Fibroblast of mammary gland (primary cell): ENCODE data around the gene SETD3.

Source experiments
- DNase-seq: peaks from one replicate; pipeline ENCODE4 v3.0.0-alpha.2; 2010; ENCODE audit warnings: low read depth
- H3K4me3 ChIP-seq: 2 replicates; pipeline ENCODE4 v1.5.1; 2011; ENCODE audit warnings: low read depth, mild to moderate bottlenecking, low read length, moderate library complexity; ENCODE audit not compliant: control insufficient read depth
- TF ChIP-seq, protein P1 (sequence below): conservative IDR thresholded peaks from 2 replicates; pipeline ENCODE4 v1.5.1; 2011; ENCODE audit warnings: low read depth, low read length, inconsistent platforms; ENCODE audit not compliant: control insufficient read depth, insufficient read depth

The SETD3 gene

GRCh38 chr14:99512110-99512449, 31.4 kb upstream of the SETD3 start:
- no peak for DNase-seq
- TF ChIP-seq, protein P1, sequence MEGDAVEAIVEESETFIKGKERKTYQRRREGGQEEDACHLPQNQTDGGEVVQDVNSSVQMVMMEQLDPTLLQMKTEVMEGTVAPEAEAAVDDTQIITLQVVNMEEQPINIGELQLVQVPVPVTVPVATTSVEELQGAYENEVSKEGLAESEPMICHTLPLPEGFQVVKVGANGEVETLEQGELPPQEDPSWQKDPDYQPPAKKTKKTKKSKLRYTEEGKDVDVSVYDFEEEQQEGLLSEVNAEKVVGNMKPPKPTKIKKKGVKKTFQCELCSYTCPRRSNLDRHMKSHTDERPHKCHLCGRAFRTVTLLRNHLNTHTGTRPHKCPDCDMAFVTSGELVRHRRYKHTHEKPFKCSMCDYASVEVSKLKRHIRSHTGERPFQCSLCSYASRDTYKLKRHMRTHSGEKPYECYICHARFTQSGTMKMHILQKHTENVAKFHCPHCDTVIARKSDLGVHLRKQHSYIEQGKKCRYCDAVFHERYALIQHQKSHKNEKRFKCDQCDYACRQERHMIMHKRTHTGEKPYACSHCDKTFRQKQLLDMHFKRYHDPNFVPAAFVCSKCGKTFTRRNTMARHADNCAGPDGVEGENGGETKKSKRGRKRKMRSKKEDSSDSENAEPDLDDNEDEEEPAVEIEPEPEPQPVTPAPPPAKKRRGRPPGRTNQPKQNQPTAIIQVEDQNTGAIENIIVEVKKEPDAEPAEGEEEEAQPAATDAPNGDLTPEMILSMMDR: no peak
- no peak overlapping the region for H3K4me3 ChIP-seq

GRCh38 chr14:99511421-99512109, 30.9 kb upstream of the SETD3 start:
- DNase-seq: peak; percentile 9
- TF ChIP-seq, protein P1: no peak
- no peak overlapping the region for H3K4me3 ChIP-seq

- TF ChIP-seq, protein P1: no peak
- no peak overlapping the region for H3K4me3 ChIP-seq
- DNase-seq: no peak
These were observed 30.0 kb upstream of the SETD3 start for GRCh38 chr14:99510556-99511139.

DNA sequence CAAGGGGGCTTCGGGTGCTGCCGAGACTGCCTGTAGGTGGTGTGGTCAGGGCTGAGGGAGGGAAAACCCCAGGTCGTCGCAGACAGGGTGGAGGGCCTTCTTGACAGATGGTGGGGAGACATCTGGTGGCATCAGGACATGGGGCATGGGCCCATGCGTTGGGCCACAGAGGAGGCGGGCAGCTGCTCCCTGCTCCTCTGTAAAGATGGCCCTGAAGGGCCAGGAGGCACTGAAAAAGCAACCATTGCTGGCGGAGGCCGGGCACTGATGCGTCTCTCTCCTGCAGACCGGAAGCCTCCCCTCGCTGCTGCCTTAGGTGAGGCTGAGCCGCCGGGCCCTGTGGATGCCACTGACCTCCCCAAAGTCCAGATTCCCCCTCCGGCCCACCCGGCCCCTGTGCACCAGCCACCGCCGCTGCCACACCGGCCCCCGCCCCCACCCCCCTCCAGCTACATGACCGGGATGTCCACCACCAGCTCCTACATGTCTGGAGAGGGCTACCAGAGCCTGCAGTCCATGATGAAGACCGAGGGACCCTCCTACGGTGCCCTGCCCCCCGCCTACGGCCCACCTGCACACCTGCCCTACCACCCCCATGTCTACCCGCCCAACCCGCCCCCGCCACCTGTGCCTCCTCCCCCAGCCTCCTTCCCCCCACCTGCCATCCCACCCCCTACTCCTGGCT, 29.4 kb upstream of the SETD3 start:
- no peak for DNase-seq
- H3K4me3 ChIP-seq: no peak overlapping the region
- TF ChIP-seq, protein P1: no peak

GRCh38 chr14:99508896-99509629, 28.4 kb upstream of the SETD3 start:
- H3K4me3 ChIP-seq: no peak overlapping the region
- DNase-seq: no peak
- TF ChIP-seq, protein P1: no peak

GRCh38 chr14:99507860-99508640, 27.4 kb upstream of the SETD3 start:
- TF ChIP-seq, protein P1: no peak
- no peak overlapping the region for H3K4me3 ChIP-seq
- DNase-seq: no peak
